GM12864 (cell line): ENCODE results near the gene SLC24A3.

Experiments used
- DNase-seq: peaks from one replicate; pipeline ENCODE4 v3.0.0-alpha.2; 2011; ENCODE audit warnings: low read depth
- H3K4me3 ChIP-seq: 2 replicates; pipeline ENCODE4 v1.5.1; 2011; ENCODE audit warnings: mild to moderate bottlenecking, low read depth, low read length, control low read depth
- TF ChIP-seq, protein P1 (sequence below): IDR thresholded peaks from 2 replicates; pipeline ENCODE4 v1.5.1; 2011; ENCODE audit warnings: low read depth, mild to moderate bottlenecking, moderate library complexity, low read length, control low read depth, inconsistent platforms; ENCODE audit errors: missing control alignments

SLC24A3 gene

GRCh38 chr20:19407736-19408135, 195.3 kb downstream of the SLC24A3 start:
- TF ChIP-seq, protein P1, sequence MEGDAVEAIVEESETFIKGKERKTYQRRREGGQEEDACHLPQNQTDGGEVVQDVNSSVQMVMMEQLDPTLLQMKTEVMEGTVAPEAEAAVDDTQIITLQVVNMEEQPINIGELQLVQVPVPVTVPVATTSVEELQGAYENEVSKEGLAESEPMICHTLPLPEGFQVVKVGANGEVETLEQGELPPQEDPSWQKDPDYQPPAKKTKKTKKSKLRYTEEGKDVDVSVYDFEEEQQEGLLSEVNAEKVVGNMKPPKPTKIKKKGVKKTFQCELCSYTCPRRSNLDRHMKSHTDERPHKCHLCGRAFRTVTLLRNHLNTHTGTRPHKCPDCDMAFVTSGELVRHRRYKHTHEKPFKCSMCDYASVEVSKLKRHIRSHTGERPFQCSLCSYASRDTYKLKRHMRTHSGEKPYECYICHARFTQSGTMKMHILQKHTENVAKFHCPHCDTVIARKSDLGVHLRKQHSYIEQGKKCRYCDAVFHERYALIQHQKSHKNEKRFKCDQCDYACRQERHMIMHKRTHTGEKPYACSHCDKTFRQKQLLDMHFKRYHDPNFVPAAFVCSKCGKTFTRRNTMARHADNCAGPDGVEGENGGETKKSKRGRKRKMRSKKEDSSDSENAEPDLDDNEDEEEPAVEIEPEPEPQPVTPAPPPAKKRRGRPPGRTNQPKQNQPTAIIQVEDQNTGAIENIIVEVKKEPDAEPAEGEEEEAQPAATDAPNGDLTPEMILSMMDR: no peak
- DNase-seq: no peak
- H3K4me3 ChIP-seq: no peak overlapping the region

DNA sequence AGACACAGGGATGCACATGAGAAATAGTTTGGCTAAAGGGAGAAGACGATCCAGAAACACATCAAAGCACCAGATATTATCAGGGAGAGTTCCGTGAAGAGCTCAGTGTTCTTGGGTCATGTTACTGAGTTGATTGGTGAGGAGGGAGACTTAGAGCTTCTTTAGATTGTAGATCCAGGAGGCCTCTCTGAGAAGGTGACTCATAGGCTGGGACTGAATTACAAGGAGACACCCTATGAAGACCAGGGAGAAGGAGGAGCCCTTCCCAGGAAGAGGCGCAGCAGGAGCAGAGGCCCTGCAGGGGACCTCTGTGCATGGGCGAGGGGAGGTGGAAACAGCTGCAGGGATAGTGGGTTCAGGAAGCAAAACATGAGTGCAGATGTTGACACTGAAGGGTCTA, 196.5 kb downstream of the SLC24A3 start:
- DNase-seq: no peak
- no peak overlapping the region for H3K4me3 ChIP-seq
- TF ChIP-seq, protein P1: no peak

GRCh38 chr20:19411811-19412210, 199.4 kb downstream of the SLC24A3 start:
- DNase-seq: no peak
- TF ChIP-seq, protein P1: no peak

GRCh38 chr20:19412254-19412653, 199.8 kb downstream of the SLC24A3 start:
- DNase-seq: no peak
- no peak overlapping the region for H3K4me3 ChIP-seq
- TF ChIP-seq, protein P1: no peak

More at GRCh38 chr20:19411811-19412210, 199.4 kb downstream of the SLC24A3 start:
- H3K4me3 ChIP-seq: no peak overlapping the region

- no peak overlapping the region for H3K4me3 ChIP-seq
- TF ChIP-seq, protein P1: no peak
- no peak for DNase-seq
Observed at GRCh38 chr20:19414600-19414999, 202.2 kb downstream of the SLC24A3 start.

DNA sequence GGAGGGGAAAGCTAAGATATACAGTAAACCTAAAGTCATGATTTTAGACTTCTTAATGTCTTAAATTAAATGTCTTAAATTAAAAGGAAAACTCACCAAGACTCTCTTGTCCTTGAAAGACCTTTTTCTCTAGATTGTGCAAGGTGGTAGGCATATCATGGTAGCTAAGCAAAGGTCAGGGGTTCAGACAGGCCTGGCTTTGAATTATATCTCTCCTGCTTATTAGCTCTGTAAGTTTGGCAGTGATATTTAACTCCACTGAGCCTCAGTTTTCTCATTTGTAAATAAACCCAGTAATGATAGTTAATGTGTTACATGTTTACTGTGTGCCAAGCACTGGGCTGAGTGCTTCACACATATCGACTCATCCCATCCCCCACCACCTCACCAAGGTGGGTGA, 203.3 kb downstream of the SLC24A3 start:
- TF ChIP-seq, protein P1: no peak
- DNase-seq: no peak
- H3K4me3 ChIP-seq: no peak overlapping the region

DNA sequence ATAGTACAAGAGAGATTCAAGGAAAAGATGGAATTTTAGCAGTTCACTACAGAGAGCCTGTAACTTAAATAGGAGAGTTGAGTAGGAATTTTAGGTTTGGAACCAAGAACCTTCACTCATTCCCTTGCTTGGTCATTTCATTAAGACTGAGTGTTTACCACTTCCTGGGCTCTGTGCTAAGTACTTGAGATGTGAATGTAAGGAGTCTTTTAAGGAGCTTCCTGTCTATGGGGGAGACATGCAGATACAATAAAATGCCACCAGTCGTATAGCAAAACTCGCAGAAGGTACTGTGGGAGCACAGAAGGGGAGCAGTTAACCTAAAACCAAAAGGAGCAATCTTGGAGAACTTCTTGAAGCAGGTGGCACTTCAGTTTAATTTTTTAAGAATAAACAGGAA, 204.2 kb downstream of the SLC24A3 start:
- no peak overlapping the region for H3K4me3 ChIP-seq
- TF ChIP-seq, protein P1: no peak
- DNase-seq: no peak
